Right kidney (tissue), 1 donor: ENCODE results near the gene PCDHGC3.
A peak's percentile ranks its signal among the peaks of the same experiment; 100 is the strongest.

Source experiments
- DNase-seq: peaks from one replicate; pipeline ENCODE4 v3.0.0-alpha.2; 2016

The PCDHGC3 gene

DNA sequence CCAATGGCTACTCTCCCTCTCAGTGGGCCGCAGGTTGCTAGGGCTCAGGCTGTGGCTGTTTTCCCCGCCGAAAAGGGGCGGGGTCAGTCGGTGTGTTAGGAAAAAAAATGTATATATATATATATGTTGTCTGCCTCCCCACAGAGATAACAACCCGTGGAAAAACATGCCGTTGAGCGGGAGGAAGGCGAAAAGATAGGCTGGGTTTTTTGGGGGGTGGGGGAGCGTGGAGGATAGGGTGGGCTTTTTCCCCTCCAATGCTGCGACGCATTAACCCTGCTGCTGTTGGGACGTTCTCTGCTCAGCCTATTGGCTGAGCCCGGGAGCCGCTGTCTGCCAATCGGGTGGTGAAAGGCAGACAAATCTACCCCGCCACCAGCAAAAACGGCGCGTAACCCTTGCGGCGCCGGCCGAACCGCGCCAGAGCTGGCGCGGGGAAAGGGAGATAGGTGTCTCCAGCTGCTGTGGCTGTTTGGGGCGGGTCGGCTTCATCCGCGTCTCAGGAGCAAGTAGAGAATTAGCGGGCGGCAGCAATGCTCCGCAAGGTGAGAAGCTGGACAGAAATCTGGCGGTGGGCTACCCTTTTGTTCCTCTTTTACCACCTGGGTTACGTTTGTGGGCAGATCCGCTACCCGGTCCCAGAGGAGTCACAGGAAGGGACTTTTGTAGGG is 9.0 kb downstream of the PCDHGC3 start, which contains the start of gene PCDHGC4:
Gene PCDHGC4, plus strand, starts transcription at position 390 of the 671 bp plus-strand sequence. Its CDS starts 144 bp downstream, at position 534.
- DNase-seq, result peak; percentile 72

DNA sequence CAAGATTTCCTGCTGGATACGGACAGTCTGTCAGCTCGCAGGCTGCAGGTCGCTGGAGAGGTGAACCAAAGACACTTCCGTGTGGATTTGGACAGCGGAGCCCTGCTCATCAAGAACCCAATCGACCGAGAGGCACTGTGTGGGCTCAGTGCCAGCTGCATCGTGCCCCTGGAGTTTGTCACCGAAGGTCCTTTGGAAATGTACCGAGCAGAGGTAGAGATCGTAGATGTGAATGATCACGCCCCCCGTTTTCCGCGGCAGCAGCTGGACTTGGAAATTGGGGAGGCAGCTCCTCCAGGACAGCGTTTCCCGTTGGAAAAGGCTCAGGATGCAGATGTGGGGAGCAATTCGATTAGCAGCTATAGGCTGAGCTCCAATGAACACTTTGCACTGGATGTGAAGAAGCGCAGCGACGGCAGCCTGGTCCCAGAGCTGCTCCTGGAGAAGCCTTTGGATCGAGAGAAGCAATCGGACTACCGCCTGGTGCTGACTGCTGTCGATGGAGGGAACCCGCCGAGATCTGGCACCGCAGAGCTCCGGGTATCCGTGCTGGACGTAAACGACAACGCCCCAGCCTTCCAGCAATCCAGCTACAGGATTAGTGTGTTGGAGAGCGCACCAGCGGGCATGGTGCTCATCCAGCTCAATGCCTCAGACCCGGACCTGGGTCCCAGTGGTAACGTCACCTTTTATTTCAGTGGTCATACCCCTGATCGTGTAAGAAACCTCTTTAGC is 9.7 kb downstream of the PCDHGC3 start:
- DNase-seq, result no peak

DNA sequence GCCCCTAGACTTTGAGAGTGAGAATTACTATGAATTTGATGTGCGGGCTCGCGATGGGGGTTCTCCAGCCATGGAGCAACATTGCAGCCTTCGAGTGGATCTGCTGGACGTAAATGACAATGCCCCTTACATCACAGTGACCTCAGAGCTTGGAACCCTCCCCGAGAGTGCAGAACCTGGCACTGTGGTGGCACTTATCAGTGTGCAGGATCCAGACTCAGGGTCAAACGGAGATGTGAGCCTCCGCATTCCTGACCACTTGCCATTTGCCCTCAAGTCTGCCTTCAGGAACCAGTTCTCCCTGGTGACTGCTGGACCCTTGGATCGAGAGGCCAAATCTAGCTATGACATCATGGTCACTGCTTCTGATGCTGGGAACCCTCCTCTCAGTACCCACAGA is 10.3 kb downstream of the PCDHGC3 start:
- DNase-seq, result no peak

DNA sequence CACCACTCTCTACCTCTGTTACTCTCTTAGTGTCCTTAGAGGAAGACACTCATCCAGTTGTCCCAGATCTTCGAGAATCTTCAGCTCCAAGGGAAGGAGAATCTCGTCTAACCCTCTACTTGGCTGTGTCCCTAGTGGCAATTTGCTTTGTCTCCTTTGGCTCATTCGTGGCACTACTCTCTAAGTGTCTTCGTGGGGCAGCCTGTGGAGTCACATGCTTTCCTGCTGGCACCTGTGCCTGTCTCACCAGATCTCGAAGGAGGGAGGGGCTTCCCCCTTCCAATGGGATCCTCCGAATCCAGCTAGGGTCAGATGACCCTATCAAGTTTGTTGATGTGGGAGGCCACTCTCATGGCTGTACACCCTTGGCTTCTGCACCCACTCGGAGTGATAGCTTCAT is 11.4 kb downstream of the PCDHGC3 start:
- DNase-seq, result no peak

DNA sequence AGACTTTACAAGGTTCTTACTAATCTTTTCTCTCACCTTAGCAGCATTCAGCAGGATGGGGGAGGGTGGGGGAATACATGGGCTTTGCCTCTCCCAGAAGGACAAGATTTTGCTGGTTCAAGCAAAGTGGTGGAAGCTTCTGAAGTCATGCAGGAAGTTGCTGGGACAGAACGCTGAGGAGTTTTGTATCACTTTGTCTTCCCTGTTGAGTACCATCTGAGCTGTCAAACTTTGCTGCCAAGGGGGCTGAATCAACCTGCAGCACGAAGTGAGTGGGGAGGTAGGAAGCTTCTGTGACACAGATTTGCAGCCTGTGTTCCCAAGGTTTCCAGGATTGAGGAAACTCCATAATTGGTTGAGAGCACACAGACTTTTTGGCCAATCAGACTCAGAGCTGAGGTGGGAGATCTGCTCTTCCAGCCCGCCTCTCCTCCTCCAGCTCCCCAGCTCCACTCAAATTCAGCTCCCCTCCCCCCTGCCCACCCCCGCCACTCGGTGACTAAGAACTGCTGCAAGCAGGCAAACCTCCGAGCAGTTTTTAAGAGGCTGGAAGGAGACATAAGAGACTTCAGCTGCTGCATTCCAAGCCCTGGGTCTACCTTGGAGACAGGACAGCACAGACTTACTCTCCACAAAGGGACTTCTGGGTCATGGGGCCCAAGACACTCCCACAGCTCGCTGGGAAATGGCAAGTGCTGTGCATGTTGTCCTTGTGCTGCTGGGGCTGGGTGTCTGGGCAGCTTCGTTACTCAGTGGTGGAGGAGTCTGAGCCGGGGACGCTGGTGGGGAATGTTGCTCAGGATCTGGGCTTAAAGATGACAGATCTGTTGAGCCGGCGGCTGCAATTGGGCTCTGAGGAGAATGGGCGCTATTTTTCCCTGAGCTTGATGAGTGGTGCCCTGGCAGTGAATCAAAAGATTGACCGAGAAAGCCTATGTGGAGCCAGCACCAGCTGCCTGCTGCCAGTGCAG is 13.1 kb downstream of the PCDHGC3 start, which contains the start of gene PCDHGC5:
Gene PCDHGC5, plus strand, starts transcription at position 491 of the 971 bp plus-strand sequence. Its CDS starts 160 bp downstream, at position 651.
- no peak for DNase-seq

DNA sequence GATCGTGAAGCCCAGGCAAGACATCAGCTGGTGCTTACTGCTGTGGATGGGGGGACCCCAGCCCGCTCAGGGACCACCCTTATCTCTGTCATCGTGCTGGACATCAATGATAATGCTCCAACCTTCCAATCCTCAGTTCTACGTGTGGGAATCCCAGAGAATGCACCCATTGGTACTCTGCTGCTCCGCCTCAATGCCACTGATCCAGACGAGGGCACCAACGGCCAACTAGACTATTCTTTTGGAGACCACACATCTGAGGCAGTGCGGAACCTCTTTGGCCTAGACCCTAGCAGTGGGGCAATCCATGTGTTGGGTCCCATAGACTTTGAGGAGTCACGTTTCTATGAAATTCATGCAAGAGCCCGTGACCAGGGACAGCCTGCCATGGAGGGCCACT is 14.1 kb downstream of the PCDHGC3 start:
- DNase-seq, result no peak

DNA sequence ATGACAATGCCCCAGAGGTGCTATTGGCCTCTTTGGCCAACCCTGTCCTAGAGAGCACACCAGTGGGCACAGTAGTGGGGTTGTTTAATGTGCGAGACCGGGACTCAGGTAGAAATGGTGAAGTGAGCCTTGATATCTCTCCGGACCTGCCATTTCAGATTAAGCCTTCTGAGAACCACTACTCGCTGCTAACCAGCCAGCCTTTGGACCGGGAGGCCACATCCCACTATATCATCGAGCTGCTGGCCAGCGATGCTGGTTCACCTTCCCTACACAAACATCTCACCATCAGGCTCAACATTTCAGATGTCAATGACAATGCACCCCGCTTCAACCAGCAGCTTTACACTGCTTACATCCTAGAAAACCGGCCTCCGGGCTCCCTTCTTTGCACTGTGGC is 14.5 kb downstream of the PCDHGC3 start:
- DNase-seq, result no peak

DNA sequence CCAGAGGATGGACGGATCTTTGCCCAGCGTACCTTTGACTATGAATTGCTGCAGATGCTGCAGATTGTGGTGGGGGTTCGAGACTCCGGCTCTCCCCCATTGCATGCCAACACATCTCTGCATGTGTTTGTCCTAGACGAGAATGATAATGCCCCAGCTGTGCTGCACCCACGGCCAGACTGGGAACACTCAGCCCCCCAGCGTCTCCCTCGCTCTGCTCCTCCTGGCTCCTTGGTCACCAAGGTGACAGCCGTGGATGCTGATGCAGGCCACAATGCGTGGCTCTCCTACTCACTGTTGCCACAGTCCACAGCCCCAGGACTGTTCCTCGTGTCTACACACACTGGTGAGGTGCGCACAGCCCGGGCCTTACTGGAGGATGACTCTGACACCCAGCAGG is 15.0 kb downstream of the PCDHGC3 start:
- no peak for DNase-seq

DNA sequence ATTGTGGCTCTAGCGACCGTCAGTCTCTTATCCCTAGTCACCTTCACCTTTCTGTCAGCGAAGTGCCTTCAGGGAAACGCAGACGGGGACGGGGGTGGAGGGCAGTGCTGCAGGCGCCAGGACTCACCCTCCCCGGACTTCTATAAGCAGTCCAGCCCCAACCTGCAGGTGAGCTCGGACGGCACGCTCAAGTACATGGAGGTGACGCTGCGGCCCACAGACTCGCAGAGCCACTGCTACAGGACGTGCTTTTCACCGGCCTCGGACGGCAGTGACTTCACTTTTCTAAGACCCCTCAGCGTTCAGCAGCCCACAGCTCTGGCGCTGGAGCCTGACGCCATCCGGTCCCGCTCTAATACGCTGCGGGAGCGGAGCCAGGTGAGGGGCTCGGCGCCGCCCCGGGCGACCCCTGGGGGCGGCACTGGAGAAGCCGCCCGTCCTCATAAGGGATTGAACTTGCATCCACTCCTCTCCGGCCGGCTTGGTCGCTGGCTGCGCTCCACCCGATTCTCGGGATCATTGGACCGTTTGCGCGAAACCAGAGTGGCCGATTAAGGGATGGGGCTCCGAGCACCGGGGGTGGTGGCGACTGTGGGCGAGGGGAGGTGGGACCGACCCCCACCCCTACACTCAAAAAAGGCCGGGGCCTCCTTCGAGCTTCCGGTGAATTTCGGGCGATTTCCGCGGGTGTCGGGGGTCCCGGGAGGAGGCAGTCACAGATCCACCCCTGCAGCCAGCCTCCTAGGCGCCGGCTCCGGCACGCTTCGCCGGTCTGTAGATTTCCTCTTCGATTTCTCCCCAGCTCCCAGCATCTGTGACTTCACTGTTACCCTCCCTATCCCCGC is 15.8 kb downstream of the PCDHGC3 start:
- peak; percentile 66 for DNase-seq

DNA sequence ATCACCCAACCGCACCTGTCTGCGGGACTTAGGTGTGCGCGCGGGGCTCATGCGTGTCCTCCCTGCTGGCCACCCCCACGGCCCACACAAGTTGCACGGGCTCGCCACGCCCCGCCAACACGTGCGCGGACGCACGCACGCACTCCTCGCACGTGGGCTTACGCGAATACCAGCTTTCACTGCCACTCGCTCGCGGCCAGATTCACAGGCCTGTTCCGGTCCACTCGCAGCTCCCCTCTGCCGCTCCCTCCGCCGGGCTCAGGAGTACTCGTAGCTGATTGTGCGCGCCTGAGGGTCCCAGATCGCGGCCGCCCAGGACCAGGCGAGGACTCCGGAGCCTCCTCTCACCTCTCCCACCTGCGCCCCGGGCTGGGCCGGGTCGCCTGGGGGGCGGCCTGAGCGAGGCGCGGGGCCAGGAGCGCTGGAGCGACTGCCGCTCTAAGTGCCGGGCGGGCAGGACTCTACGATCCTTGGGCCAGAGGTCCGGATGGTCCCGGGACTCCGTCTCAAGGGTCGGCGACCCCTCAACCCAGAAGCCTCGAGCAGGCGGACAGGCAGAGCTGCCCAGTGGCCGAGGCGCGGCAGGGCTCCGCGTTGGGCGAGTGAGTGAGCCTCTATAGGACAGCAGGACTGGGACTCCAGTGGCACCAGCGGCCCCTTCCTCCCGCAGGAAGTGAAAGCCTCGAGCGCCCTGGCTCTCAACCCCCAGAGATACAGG is 16.6 kb downstream of the PCDHGC3 start:
- peak; percentile 69 for DNase-seq

DNA sequence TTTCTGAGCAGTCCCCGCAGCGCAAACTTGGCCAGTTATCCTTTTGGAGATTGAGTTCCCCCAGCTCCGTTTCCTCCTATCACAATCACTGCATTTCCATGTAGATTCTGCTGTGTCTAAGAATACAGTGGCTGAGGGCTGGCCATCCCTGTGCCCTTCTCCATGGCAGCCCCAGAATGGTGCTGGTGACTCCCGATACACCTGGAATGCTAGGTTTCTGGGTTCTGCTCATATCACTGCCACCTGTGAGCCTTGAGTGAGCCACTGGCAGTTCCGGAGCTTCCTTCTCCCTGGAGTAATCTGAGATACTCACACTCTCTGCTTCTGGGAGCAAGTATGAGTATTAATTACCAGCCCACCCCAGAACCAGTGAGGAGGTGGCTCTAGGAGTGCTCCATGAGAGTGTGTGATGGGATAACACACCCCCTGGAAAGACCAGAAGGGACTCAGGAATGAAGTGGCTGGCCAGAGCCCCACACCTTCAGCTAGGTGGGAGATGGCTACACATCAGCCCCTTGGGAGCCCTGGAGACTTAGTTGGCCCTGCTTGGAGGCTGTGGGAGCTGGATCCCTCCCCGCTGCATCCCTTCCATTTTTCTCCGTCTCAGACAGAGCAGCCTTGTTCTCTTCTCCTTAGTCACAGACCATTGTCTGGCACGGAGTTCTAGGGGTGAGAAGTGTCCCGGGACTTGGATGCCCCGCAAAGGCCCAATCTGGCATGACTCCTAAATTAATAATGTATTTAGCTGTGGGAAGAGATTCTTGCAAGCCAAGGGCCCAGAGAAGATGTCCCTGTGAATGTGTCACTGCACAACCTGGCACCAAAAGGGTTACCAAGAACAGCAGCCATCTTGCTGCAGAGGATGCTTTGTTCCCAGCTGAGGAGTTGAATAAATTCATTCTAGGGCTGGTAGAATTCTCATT is 18.0 kb downstream of the PCDHGC3 start:
- DNase-seq, result no peak

DNA sequence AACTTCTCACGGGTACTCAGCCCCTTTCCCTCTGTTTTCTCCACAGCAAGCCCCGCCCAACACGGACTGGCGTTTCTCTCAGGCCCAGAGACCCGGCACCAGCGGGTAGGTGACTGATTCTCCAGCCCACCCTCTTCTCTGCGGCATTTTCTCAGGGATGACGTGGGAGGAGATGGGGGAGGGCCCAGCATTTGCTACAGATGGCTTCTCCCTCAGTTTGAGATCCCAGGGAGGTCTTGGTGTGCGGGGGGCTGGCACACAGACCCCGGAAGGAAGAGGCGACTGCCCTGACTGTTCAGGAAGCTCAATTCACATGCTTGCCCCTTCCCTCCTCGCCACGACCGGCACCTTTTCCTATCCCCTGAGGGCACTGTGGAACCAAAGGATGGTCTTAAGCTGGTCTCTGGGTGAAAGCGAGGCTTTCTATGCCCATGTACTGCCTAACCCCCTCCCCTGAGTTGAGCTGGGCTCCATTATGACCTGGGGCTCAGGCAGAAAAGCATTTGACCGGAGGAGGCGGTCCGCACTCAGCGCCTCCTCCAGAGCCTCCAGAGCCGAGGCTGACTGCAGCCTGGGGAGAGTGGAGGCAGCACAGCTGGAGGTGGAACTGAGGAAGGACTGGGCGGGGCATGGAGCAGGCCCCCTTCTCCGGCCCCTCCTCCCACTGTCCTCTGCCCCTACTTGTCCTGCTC is 19.1 kb downstream of the PCDHGC3 start:
- DNase-seq, result peak; percentile 56

DNA sequence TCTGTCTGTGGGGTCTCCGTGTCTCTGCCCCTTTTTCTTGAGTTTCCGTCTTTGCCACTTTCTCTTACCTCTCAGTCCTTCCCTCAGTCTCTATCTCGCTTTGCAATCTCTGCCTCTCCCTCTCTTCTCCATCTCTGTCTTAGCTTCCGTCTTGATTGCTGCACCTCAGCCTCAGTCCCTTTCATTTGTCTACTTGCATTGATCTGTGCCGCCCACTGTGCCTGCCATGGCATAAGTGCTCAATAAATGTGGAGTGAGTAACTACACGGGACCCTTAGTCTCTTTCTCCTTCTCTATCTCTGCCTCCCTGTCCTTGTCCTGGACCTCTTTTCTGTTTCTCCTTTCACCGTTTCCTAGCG is 19.7 kb downstream of the PCDHGC3 start:
- DNase-seq, result no peak

DNA sequence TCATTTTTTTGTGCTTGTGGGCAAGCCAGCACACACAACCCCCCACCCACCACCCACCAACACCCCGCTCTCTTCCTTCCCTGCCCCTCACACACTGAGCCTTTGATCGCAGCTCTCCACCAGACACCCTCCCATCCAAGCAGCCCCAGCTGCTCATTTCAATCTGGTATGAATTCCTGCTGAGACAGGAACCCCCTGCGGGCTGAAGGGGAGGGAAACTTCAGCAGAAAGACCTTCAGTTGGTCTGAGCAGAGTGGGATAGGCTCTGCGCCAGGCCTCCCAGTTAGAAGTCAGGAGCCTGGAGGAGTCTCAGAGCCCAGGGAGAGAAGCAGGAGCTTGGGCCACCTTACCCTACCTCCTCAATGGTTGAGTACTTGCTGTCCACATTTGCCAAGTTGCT is 20.3 kb downstream of the PCDHGC3 start:
- no peak for DNase-seq

DNA sequence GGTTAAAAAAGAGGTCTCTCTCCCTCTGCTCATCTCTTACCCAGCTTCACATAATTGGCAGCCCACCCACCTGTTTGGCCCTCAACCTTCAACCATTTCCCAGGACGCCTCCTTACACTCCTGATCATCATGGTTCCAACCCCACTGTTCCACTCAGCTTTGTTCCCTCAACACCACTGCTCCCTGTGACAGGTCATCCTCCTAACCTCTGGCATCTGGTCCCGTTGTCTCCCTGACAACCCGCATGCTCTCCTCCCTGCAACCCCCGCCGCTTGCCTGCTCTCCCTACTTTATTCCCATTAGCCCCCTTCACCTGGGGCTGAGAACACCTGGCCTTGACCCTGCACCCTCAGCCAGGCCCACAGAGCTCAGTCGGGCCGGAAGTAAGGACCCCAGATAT is 26.0 kb downstream of the PCDHGC3 start:
- no peak for DNase-seq

DNA sequence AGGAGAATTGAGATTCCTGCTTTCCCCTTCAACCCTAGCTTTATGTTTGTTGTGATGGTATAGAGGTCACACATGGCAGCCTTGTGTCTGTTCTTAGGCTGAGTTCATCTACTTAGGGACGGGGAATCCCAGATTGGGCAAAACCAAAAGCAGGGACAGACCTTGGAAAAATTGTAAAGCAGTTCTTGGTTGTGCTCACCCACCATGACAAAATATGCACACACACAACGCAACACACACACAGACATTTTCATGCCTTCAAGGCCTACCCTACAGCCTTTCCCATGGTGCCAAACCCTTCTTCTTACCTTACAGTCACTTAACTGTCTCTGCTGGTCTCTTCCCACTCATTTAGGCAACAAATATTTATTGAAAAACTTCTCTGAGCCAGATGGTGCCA is 27.9 kb downstream of the PCDHGC3 start:
- DNase-seq, result no peak

DNA sequence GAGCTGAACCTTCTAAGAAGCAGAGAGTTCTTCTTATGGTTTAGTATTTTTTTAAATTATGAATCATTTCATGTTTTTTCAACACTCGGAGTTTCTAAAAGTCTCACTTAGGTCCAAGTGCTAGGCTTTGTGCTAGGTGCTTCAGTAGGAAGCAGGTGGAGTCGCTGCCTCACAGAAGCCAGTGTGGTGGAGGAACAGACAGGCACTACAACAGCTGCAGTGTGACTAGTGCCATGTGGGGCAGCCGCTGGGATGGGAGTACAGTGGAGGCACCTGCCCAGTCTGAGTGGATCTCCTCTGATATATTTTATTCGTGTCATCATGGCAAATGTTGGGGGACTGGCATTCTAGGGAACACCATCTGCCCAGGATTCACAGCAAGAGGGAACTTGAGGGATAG is 28.4 kb downstream of the PCDHGC3 start:
- no peak for DNase-seq

DNA sequence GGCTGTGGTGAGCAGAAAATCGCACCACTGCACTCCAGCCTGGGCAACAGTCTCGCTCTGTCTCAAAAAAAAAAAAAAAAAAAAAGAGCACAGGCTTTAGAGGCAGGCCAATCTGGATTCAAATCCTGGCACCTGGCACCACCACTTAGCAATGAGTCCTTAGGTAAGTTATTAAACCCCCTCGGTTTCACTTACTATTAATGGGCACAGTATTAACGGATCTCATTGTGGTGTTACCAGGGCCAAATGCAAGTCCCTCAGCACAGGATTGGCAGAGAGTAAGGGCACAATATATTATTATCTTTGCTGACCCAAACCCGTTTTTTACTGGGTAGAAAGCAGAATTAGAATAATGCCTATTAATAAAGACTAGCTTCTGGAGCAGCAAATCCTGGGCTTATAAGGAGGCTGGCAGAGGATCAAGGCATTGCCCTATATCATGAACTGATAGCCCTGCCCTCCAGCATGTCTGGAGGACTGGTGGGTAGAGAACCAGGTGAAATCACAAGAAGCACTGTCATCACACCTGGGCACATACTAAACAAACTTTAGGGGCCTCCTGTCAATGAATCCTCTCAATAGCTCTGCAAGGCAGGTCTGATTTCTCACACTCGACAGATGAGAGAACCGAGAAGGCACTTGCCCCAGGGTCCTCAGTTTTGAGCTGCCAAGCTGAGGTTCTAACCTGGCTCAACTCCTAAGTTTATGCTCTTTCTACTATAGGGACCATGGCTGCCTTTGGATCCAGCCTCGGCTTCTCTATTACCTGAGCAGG is 30.8 kb downstream of the PCDHGC3 start:
- DNase-seq, result no peak
